KG1 (cell line): ENCODE results near the gene SPARC.

Experiments
- DNase-seq: peaks from one replicate; lab custom pipeline; 2025; lab: John Stamatoyannopoulos, UW

SPARC gene

GRCh38 chr5:151622367-151623088 lies 64.2 kb downstream of the SPARC start:
- DNase-seq = no peak

GRCh38 chr5:151620461-151620840 lies 66.3 kb downstream of the SPARC start:
- DNase-seq = no peak

GRCh38 chr5:151619812-151620460 lies 66.8 kb downstream of the SPARC start:
- DNase-seq = no peak

GRCh38 chr5:151618907-151619306 lies 67.8 kb downstream of the SPARC start:
- DNase-seq = no peak

- DNase-seq = no peak
Measured at GRCh38 chr5:151617841-151618710, 68.6 kb downstream of the SPARC start.

GRCh38 chr5:151617383-151617840 lies 69.3 kb downstream of the SPARC start:
- no peak for DNase-seq

- no peak for DNase-seq
Measured at GRCh38 chr5:151615431-151615830, 71.3 kb downstream of the SPARC start.

- no peak for DNase-seq
Measured at GRCh38 chr5:151614565-151614964, 72.2 kb downstream of the SPARC start.

- DNase-seq = no peak
Measured at GRCh38 chr5:151612689-151613427, 73.9 kb downstream of the SPARC start.

- no peak for DNase-seq
Measured at GRCh38 chr5:151611127-151611775, 75.5 kb downstream of the SPARC start.
